OCI-M2 (cell line): ENCODE data around the gene TAS2R4.
"Not testable (repeated sequence)": the region's sequence is repeated elsewhere in the genome, so short reads cannot be mapped to it uniquely, and the experiment has no call there.

Experiments used
- DNase-seq: peaks from one replicate; lab custom pipeline; 2025; ENCODE audit not compliant: unreplicated experiment; lab: John Stamatoyannopoulos, UW

TAS2R4 gene

GRCh38 chr7:141776374-141776773, at the start of gene TAS2R4:
Gene TAS2R4, plus strand, starts transcription at chr7:141776674. Its CDS starts 1,815 bp downstream, at chr7:141778489.
- DNase-seq: no peak

GRCh38 chr7:141729020-141729419, 47.5 kb upstream of the TAS2R4 start:
- DNase-seq: no peak

- no peak for DNase-seq
Measured at GRCh38 chr7:141731476-141732149, 44.9 kb upstream of the TAS2R4 start.

- no peak for DNase-seq
Measured at GRCh38 chr7:141737118-141737835, 39.2 kb upstream of the TAS2R4 start.

GRCh38 chr7:141737836-141738591, 38.5 kb upstream of the TAS2R4 start, which contains the start of gene SSBP1:
Gene SSBP1, plus strand, starts transcription at chr7:141738358. Its CDS starts 809 bp downstream, at chr7:141739167.
- peak; percentile 95 for DNase-seq

- no peak for DNase-seq
Measured at GRCh38 chr7:141738592-141739013, 37.9 kb upstream of the TAS2R4 start.

- DNase-seq: no peak
Measured at GRCh38 chr7:141739250-141739649, 37.2 kb upstream of the TAS2R4 start.

- DNase-seq: no peak
Measured at GRCh38 chr7:141742229-141742628, 34.2 kb upstream of the TAS2R4 start.

GRCh38 chr7:141744131-141744530, 32.3 kb upstream of the TAS2R4 start:
- DNase-seq: no peak

GRCh38 chr7:141748396-141748795, 28.1 kb upstream of the TAS2R4 start:
- DNase-seq: no peak

GRCh38 chr7:141751904-141752303, 24.6 kb upstream of the TAS2R4 start:
- not testable (repeated sequence) for DNase-seq

GRCh38 chr7:141752634-141753033, 23.8 kb upstream of the TAS2R4 start:
- no peak for DNase-seq

- DNase-seq: no peak
Measured at GRCh38 chr7:141754939-141755338, 21.5 kb upstream of the TAS2R4 start.

GRCh38 chr7:141763797-141764196, 12.7 kb upstream of the TAS2R4 start, which contains the start of gene TAS2R3:
Gene TAS2R3, plus strand, starts transcription at chr7:141764097. Its CDS starts 62 bp downstream, at chr7:141764159.
- DNase-seq: no peak

- not testable (repeated sequence) for DNase-seq
Measured at GRCh38 chr7:141770083-141770583, 6.3 kb upstream of the TAS2R4 start.

- DNase-seq: no peak
Measured at GRCh38 chr7:141785706-141786552, 9.5 kb downstream of the TAS2R4 start.

GRCh38 chr7:141788296-141788695, 11.8 kb downstream of the TAS2R4 start:
- DNase-seq: no peak

GRCh38 chr7:141789917-141790316, 13.4 kb downstream of the TAS2R4 start, which contains the start of gene TAS2R5:
Gene TAS2R5, plus strand, starts transcription at chr7:141790217. Its CDS starts 145 bp downstream, at chr7:141790362.
- no peak for DNase-seq

- DNase-seq: no peak
Measured at GRCh38 chr7:141792526-141792925, 16.1 kb downstream of the TAS2R4 start.

- no peak for DNase-seq
Measured at GRCh38 chr7:141820067-141820466, 43.6 kb downstream of the TAS2R4 start.
